Measurements from ENCODE around the gene AGFG1.

AGFG1 gene

DNA sequence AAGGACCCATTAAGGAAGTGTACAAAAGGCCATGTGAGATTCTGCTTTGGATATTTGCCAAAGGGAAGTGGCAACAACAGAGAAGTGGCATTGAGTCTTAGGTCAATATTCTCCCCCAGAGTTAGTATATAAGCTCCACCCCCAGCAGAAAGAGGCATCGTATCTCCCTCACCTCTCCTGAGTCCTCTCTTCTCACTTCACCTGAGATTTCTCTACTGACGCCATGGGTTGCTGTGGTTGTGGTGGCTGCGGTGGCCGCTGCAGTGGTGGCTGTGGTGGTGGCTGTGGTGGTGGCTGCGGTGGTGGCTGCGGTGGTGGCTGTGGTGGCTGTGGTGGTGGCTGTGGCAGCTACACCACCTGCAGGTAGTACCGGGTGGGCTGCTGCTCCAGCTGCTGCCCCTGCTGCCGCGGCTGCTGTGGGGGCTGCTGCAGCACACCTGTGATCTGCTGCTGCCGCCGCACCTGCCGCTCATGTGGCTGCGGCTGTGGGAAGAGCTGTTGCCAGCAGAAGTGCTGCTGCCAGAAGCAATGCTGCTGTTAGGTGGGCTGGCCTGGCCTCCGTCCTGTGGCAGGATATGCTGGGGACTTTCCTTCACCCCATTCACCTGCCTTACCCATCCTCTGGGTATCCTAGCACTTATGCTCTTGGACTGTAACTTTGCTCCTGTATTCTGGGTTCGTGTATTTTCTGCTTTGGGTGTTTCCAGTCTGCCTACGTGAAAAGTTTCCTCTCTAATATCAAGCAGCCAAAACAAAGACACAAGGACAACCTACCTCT is 136.8 kb downstream of the AGFG1 start:
- H3K4me3 ChIP-seq (ENCODE audit: low read depth, low read length): no peak overlapping the region
- DNase-seq (ENCODE audit: low read depth): no peak
- TF ChIP-seq, protein P1, sequence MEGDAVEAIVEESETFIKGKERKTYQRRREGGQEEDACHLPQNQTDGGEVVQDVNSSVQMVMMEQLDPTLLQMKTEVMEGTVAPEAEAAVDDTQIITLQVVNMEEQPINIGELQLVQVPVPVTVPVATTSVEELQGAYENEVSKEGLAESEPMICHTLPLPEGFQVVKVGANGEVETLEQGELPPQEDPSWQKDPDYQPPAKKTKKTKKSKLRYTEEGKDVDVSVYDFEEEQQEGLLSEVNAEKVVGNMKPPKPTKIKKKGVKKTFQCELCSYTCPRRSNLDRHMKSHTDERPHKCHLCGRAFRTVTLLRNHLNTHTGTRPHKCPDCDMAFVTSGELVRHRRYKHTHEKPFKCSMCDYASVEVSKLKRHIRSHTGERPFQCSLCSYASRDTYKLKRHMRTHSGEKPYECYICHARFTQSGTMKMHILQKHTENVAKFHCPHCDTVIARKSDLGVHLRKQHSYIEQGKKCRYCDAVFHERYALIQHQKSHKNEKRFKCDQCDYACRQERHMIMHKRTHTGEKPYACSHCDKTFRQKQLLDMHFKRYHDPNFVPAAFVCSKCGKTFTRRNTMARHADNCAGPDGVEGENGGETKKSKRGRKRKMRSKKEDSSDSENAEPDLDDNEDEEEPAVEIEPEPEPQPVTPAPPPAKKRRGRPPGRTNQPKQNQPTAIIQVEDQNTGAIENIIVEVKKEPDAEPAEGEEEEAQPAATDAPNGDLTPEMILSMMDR (IDR thresholded peaks at IDR 0.05; ENCODE audit: low read depth, low read length, missing control alignments): no peak

DNA sequence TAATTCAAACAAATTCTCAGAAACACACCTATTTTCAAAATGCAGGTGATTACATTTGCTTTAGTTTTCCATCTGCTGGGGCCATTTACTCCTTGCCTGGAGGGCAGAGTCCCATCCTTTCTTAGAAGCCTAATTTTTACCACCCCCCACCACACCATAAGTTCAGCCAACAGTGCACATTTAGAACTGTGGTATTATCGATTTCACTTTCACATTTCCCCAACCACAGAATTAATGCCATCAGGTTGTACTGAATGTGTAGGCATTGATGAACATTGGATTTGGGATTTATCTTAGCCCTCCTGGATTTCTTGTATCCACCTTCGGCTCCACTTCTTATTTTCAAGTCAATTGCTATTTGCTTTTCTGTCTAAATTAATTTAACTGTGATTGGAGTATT is 138.2 kb downstream of the AGFG1 start:
- DNase-seq (ENCODE audit: low read depth): no peak
- H3K4me3 ChIP-seq (ENCODE audit: low read depth, low read length): no peak overlapping the region
- TF ChIP-seq, protein P1 (IDR thresholded peaks at IDR 0.05; ENCODE audit: low read depth, low read length, missing control alignments): no peak

All from GM12864 (cell line).